ENCODE data around the gene NLGN1.

NLGN1 gene

GRCh38 chr3:173761161-173761560, 363.6 kb downstream of the NLGN1 start:
- no peak for DNase-seq (ENCODE audit: low read depth in 2 of 2)

DNA sequence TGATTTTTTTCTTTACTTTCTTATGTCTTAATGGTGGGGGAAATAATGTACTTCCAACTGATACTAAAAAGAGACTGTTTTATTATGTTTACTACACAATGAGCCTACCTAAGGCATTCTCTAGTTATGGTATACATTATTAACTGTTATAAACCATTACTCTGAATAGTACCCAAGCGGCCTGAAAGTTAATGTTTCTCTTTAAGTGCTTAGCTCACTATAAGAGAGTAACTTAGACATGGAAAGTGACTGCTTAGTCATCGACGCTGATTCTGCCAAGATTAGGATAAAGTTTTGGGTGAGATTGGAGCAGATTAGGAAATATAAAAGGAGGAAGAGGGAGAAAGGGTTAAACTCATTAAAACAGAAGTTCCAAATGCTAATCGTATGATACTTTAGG, 365.0 kb downstream of the NLGN1 start:
- DNase-seq (ENCODE audit: low read depth in 2 of 2), result no peak

DNA sequence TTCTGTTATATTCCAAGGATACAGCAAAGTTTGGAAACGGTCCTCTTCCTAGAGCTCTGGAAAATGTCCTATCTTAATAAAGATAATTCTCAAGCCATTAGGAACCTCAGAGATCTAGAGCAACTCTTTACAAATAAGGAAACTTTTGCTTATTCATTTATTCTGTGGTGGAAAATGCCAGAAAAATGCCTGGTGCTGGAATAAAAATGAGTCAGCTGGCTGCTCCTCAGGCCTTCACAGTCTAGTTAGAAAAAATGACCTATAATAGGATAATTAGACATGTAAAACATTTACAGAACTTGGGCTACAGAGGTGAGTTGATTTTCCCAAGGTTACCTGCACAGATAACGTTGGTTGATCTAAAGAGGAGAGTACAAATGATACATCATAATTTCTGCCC, 372.5 kb downstream of the NLGN1 start:
- DNase-seq (ENCODE audit: low read depth in 2 of 2), result no peak

GRCh38 chr3:173770796-173771573, 373.4 kb downstream of the NLGN1 start:
- no peak for DNase-seq (ENCODE audit: low read depth in 2 of 2)

- no peak for DNase-seq (ENCODE audit: low read depth in 2 of 2)
These were observed 376.3 kb downstream of the NLGN1 start for GRCh38 chr3:173773800-173774199.

- no peak for DNase-seq (ENCODE audit: low read depth in 2 of 2)
These were observed 376.8 kb downstream of the NLGN1 start for GRCh38 chr3:173774294-173774693.

GRCh38 chr3:173778251-173778650, 380.7 kb downstream of the NLGN1 start:
- DNase-seq (ENCODE audit: low read depth in 2 of 2), result no peak

DNA sequence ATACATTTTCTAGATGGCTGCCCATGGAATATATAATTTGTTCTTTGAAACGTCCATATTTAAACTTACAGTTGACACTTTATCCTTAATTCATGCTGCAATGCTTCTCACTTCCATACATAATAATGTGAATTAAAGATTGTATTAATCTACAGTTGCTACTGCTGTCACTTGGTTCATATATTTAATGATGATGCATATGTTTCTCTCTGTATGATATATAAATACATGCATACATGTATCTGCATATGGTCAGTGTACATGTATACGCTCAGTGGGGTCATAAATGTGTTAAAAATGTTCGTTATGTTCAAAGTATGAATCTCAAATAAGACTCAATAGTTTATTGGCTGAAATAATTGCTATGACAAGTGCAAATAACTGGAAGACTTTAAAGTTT, 382.5 kb downstream of the NLGN1 start:
- DNase-seq (ENCODE audit: low read depth in 2 of 2), result no peak

DNA sequence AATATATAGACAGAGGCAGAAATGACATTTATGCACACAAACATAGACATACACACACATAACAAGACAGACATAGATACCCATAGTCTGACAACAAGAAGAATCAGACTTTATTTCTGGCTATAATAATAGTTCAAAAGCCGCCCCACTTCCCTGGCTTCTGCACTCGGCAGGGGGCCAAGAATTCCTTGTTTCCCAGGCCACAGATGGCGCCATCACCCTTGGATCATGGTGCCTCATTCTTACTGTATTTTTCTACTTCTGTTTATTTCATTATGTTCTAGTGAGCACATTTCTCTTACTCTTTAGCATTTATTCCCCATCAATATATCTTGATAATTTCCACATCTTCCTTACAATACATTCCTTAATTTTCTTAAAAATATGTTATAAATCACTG, 387.5 kb downstream of the NLGN1 start:
- DNase-seq (ENCODE audit: low read depth in 2 of 2), result no peak

DNA sequence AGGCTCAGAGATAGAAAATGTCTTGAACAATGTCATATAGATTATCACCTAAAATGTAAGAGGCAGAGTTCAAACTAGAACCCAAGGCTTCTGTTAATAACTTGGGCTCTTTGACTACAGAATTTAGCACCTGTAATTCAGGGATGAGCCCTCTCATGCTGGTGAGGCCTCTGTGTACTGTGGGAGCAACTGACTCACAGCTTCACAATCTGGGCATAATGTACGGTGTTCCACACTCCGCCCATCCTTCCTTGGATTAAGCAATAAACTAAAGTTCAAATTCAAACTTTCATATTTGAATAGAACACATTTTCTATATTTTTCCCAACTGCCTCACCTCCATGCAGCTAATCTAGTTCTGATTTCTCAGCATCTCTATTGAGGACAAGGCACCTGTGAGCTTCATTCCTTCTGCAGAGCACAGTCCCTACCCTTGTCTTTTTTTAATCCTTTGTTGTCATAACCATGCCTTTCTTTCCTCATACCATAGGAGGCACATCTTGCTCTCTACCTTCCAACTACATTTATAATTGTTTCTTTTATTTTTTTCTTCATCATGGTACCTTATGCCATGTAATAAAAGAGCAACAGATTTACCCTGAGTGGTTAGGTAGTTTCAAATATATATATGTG, 392.1 kb downstream of the NLGN1 start:
- no peak for DNase-seq (ENCODE audit: low read depth in 2 of 2)

GRCh38 chr3:173793963-173794362, 396.4 kb downstream of the NLGN1 start:
- DNase-seq (ENCODE audit: low read depth in 2 of 2), result no peak

- no peak for DNase-seq (ENCODE audit: low read depth in 2 of 2)
These were observed 398.9 kb downstream of the NLGN1 start for GRCh38 chr3:173796405-173796804.

- no peak for DNase-seq (ENCODE audit: low read depth in 2 of 2)
These were observed 399.3 kb downstream of the NLGN1 start for GRCh38 chr3:173796890-173797289.

DNA sequence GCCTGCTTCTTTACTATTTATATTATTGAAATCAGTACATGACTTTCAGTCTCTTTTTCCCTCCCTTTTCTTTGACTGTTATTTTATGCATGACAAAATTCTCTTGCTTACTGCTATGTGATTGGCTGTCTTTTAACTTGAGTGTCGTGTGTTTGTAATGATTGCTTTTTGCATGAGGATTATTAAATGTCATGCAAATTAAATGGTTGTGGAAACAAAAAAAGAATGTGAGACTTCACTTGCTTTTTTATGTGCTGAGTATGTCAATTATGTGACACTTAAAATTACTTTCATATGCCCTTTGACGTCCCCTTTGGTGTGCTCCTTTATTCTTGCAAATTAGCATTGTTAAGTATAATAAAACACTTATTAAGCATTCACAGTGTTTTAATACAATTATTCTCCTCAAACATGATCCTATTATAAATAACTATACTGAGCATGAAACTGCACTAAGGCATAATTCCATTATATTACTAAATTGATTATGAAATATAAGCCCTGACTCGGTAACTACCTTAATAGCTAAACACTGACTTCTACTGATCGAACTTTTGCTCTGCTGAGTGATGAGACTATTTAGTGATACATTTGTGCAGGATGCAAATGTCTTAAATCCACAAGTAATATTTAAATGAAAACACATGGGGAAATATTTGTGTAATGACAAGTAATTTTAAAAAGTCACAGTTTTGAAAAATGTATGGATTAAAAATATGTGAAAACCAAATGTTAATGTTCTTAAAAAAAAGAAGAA, 401.7 kb downstream of the NLGN1 start:
- no peak for DNase-seq (ENCODE audit: low read depth in 2 of 2)

GRCh38 chr3:173800154-173800553, 402.6 kb downstream of the NLGN1 start:
- no peak for DNase-seq (ENCODE audit: low read depth in 2 of 2)

GRCh38 chr3:173814809-173815208, 417.3 kb downstream of the NLGN1 start:
- DNase-seq (ENCODE audit: low read depth in 2 of 2), result no peak

GRCh38 chr3:173819368-173819767, 421.8 kb downstream of the NLGN1 start:
- DNase-seq (ENCODE audit: low read depth in 2 of 2), result no peak

DNA sequence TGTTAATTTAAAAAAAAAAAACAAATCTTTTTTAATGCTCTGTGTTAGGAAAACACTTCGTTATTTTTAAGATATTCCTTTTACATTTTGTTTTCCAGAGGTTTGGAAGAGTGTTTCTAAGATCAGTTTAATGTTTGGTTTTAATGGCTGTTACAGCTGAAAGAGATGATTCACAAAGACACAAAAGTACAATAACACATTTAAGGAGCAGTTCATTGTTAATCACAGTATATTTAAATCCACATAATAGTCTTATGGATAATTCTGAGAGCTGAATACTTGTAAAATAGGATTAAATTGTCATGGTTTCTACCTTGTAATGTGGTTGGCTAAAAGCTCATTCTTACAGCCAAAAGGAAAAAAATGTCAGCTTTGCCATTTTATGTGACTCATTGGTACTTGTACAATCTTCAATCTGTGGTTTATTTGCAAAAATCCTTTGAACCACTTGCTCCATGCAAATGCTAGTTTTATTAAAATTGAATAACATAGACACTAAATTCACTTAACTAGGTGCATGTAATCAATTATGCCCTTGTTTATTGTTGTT, 426.4 kb downstream of the NLGN1 start:
- DNase-seq (ENCODE audit: low read depth in 2 of 2), result no peak

DNA sequence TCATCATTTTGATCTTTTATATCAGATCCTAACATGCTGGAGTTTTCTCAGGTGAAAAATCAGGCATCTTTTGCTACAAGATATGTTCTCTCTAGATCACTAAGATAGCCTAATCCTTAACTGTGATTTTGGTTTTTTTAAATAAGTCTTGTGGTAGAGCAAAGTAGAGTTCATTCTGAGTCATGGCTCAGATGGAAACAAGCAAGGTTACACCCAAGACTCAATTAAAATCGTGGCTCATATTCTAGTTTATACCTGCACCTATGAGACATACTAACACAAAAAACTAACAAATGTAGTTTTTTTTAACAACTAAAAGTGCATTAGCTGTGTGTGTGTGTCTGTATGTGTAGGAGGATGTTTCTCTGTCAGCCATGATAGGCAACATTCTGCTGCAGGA, 428.2 kb downstream of the NLGN1 start:
- DNase-seq (ENCODE audit: low read depth in 2 of 2), result no peak

DNA sequence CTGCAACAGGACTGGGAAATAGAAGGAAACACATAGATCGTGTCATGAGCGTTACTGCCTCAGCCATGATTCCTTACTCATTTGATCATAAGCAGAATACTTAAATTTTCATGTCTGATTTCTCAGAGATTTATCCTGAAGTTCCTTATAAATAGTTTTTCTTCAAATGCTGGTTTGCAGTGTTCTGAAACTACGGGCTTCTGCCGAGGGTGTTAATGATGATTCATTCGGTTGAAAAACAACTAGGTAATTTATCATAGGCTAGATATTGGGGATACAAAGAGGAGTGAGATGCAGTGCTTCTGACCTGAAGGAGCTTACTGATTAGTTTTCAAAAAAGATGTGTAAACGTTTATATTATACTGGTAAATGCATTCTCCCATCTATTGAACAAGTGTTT, 428.9 kb downstream of the NLGN1 start:
- no peak for DNase-seq (ENCODE audit: low read depth in 2 of 2)

DNA sequence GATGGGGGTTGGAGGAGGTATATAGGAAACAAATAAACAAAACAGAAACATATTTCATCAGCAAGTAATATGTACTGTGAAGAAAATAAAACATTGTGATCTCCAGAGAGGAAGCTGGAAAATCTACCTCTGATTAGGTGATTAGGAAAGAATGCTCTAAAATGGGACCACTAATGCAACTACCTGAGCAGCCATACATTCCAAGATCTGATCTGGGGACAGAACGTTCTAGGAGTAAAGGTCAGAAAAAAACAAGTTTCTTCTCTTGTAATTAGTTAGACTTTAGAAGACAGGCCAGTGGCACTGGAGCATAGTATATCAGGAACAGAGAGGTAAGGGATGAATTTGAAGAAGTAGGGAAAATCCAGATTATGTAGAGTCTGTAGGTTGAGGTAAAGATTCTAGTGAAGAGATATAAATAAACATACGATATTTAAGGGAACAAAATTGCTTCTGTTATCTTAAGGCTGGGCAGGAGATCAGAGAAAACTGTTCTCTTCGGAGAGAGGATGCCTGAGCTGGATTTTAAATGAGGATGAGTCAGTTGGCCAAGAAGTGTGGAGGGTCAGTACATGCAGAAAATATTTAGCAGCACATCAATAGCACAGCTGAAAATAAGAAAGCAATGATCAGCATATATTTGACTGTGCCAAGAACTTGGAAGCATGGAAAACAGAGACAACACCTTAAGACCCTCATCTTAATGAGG, 429.5 kb downstream of the NLGN1 start:
- DNase-seq (ENCODE audit: low read depth in 2 of 2), result no peak

GRCh38 chr3:173838644-173839043, 441.1 kb downstream of the NLGN1 start:
- no peak for DNase-seq (ENCODE audit: low read depth in 2 of 2)
